ENCODE results near the gene TTC23.

- TF ChIP-seq CTCF (IDR thresholded peaks at IDR 0.05), result no peak
- TF ChIP-seq ZFX (IDR thresholded peaks at IDR 0.05; ENCODE audit: borderline replicate concordance), result no peak
Measured at GRCh38 chr15:99209326-99209725, 40.1 kb downstream of the TTC23 start.
